Neural cell (in vitro differentiated cells): ENCODE data around the gene EDIL3. TPM values are rescaled to one million over a fixed set of nuclear protein-coding genes. Genes with fewer than 3 reads are reported as not detected.

Experiments used
- H2AFZ ChIP-seq: fragments of 200-600, 300-800 bp; sonication (generic), shearing (Covaris generic); 2 replicates; pipeline ENCODE4 v1.6.0; 2014; ENCODE audit warnings: low read depth, mild to moderate bottlenecking, antibody characterized with exemption, low read length, moderate library complexity
- H3F3A ChIP-seq: fragments of 200-600 bp; shearing (Covaris generic); 2 replicates; pipeline ENCODE4 v1.6.1; 2016; ENCODE audit warnings: mild to moderate bottlenecking, moderate library complexity, mixed read lengths, antibody characterized with exemption, low read length; ENCODE audit not compliant: insufficient read depth, poor library complexity, severe bottlenecking
- H3K27ac ChIP-seq: fragments of 200-600, 300-800 bp; sonication (generic), shearing (Covaris generic); 2 replicates; pipeline ENCODE4 v1.5.1; 2014; ENCODE audit warnings: mild to moderate bottlenecking, low read length, moderate library complexity
- H3K27me3 ChIP-seq: fragments of 300-800, 200-600 bp; sonication (generic), shearing (Covaris generic); 2 replicates; pipeline ENCODE4 v1.6.0; 2014; ENCODE audit warnings: mild to moderate bottlenecking, low read depth, low read length, moderate library complexity; ENCODE audit not compliant: insufficient read depth
- H3K36me3 ChIP-seq: fragments of 300-800, 200-600 bp; sonication (generic), shearing (Covaris generic); 2 replicates; pipeline ENCODE4 v1.5.1; 2014; ENCODE audit warnings: mild to moderate bottlenecking, antibody characterized with exemption, low read length, moderate library complexity; ENCODE audit not compliant: insufficient read depth
- H3K4me2 ChIP-seq: fragments of 300-800, 200-600 bp; sonication (generic), shearing (Covaris generic); 2 replicates; pipeline ENCODE4 v1.6.0; 2014; ENCODE audit warnings: mild to moderate bottlenecking, low read length
- H3K4me3 ChIP-seq: fragments of 300-800, 200-600 bp; sonication (generic), shearing (Covaris generic); 2 replicates; pipeline ENCODE4 v1.5.1; 2014; ENCODE audit warnings: mild to moderate bottlenecking, low read length, moderate library complexity
- H3K79me2 ChIP-seq: fragments of 200-600 bp; shearing (Covaris generic); replicated peaks from 2 replicates; pipeline ENCODE4 v1.6.0; 2014; ENCODE audit warnings: mild to moderate bottlenecking, low read length, moderate library complexity; ENCODE audit not compliant: insufficient read depth
- H3K9ac ChIP-seq: fragments of 300-800, 200-600 bp; sonication (generic), shearing (Covaris generic); 2 replicates; pipeline ENCODE4 v1.6.1; 2016; ENCODE audit warnings: mild to moderate bottlenecking, low read length, mixed read lengths
- H3K9me2 ChIP-seq: fragments of 200-600 bp; shearing (Covaris generic); 2 replicates; pipeline ENCODE4 v1.6.1; 2016; ENCODE audit warnings: mild to moderate bottlenecking, low read length, mixed read lengths; ENCODE audit not compliant: insufficient read depth
- H3K9me3 ChIP-seq: fragments of 200-600, 300-800 bp; sonication (generic), shearing (Covaris generic); 2 replicates; pipeline ENCODE4 v1.6.1; 2016; ENCODE audit warnings: mild to moderate bottlenecking, mixed run types, low read length, moderate library complexity, mixed read lengths
- H4K20me1 ChIP-seq: fragments of 200-600 bp; shearing (Covaris generic); 2 replicates; pipeline ENCODE4 v1.6.1; 2016; ENCODE audit warnings: mild to moderate bottlenecking, mixed run types; ENCODE audit not compliant: insufficient read depth
- CTCF ChIP-seq: fragments of 450-650 bp; IDR thresholded peaks from 2 replicates; pipeline ENCODE4 v1.5.1; 2014; ENCODE audit warnings: antibody characterized with exemption, mild to moderate bottlenecking, moderate library complexity; ENCODE audit not compliant: poor library complexity, severe bottlenecking
- EP300 ChIP-seq: fragments of 450-650 bp; conservative IDR thresholded peaks from 2 replicates; pipeline ENCODE4 v1.6.1; 2014; ENCODE audit warnings: antibody characterized with exemption, mild to moderate bottlenecking, moderate library complexity; ENCODE audit not compliant: poor library complexity, severe bottlenecking
- EZH2 ChIP-seq: fragments of 200-600, 300-800 bp; shearing (Covaris generic), sonication (generic); IDR thresholded peaks from 2 replicates; pipeline ENCODE4 v1.6.1; 2014; ENCODE audit warnings: antibody characterized with exemption, low read length, borderline replicate concordance, mild to moderate bottlenecking; ENCODE audit not compliant: insufficient read depth, poor library complexity, severe bottlenecking
- MXI1 ChIP-seq: fragments of 450-650 bp; conservative IDR thresholded peaks from 2 replicates; pipeline ENCODE4 v1.6.1; 2014; ENCODE audit warnings: antibody characterized with exemption, mild to moderate bottlenecking; ENCODE audit not compliant: poor library complexity, severe bottlenecking
- POLR2AphosphoS5 ChIP-seq: IDR thresholded peaks from 2 replicates; pipeline ENCODE4 v1.6.1; 2012
- RAD21 ChIP-seq: fragments of 450-650 bp; conservative IDR thresholded peaks from 2 replicates; pipeline ENCODE4 v1.6.1; 2014; ENCODE audit warnings: antibody characterized with exemption, mild to moderate bottlenecking, moderate library complexity
- SMC3 ChIP-seq: fragments of 450-650 bp; conservative IDR thresholded peaks from 2 replicates; pipeline ENCODE4 v1.6.1; 2014; ENCODE audit warnings: antibody characterized with exemption, mild to moderate bottlenecking, moderate library complexity; ENCODE audit not compliant: poor library complexity
- TAF1 ChIP-seq: IDR thresholded peaks from 2 replicates; pipeline ENCODE4 v1.6.1; 2012; ENCODE audit warnings: low read depth
- polyA plus RNA-seq: library from polyadenylated mRNA; depleted of rRNA; stranded (reverse); fragments of >200 nt; gene quantifications from 2 replicates; pipeline ENCODE4 v1.2.3, GENCODE V29; 2014
- TF ChIP-seq, protein P1 (sequence below): IDR thresholded peaks from 2 replicates; pipeline ENCODE4 v1.6.1; 2012; ENCODE audit warnings: borderline replicate concordance

EDIL3 gene
- polyA plus RNA-seq, 1 donor from 2014 or later = 6.1 TPM

GRCh38 chr5:84354101-84354500 lies 30.6 kb downstream of the EDIL3 start:
- H3K27ac ChIP-seq = no peak overlapping the region
- no peak overlapping the region for H2AFZ ChIP-seq
- no peaks in the 10 kb centered on the region for H3F3A ChIP-seq
- no peaks in the 10 kb centered on the region for H3K27me3 ChIP-seq
- no peaks in the 10 kb centered on the region for H3K9me2 ChIP-seq
- no peak overlapping the region for H3K4me2 ChIP-seq
- no peaks in the 10 kb centered on the region for H3K9me3 ChIP-seq
- no peaks in the 10 kb centered on the region for H4K20me1 ChIP-seq
- H3K9ac ChIP-seq = no peak overlapping the region
- no peak for TF ChIP-seq EP300
- TF ChIP-seq, protein P1, sequence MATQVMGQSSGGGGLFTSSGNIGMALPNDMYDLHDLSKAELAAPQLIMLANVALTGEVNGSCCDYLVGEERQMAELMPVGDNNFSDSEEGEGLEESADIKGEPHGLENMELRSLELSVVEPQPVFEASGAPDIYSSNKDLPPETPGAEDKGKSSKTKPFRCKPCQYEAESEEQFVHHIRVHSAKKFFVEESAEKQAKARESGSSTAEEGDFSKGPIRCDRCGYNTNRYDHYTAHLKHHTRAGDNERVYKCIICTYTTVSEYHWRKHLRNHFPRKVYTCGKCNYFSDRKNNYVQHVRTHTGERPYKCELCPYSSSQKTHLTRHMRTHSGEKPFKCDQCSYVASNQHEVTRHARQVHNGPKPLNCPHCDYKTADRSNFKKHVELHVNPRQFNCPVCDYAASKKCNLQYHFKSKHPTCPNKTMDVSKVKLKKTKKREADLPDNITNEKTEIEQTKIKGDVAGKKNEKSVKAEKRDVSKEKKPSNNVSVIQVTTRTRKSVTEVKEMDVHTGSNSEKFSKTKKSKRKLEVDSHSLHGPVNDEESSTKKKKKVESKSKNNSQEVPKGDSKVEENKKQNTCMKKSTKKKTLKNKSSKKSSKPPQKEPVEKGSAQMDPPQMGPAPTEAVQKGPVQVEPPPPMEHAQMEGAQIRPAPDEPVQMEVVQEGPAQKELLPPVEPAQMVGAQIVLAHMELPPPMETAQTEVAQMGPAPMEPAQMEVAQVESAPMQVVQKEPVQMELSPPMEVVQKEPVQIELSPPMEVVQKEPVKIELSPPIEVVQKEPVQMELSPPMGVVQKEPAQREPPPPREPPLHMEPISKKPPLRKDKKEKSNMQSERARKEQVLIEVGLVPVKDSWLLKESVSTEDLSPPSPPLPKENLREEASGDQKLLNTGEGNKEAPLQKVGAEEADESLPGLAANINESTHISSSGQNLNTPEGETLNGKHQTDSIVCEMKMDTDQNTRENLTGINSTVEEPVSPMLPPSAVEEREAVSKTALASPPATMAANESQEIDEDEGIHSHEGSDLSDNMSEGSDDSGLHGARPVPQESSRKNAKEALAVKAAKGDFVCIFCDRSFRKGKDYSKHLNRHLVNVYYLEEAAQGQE = no peak
- no peak for TF ChIP-seq SMC3
- no peak for TF ChIP-seq POLR2AphosphoS5
- no peak for TF ChIP-seq RAD21
- TF ChIP-seq MXI1 = no peak
- no peak for TF ChIP-seq EZH2
- no peak for TF ChIP-seq CTCF
- no peak for TF ChIP-seq TAF1
- no peak overlapping the region for H3K4me3 ChIP-seq
- no peaks in the 10 kb centered on the region for H3K79me2 ChIP-seq
- no peaks in the 10 kb centered on the region for H3K36me3 ChIP-seq

DNA sequence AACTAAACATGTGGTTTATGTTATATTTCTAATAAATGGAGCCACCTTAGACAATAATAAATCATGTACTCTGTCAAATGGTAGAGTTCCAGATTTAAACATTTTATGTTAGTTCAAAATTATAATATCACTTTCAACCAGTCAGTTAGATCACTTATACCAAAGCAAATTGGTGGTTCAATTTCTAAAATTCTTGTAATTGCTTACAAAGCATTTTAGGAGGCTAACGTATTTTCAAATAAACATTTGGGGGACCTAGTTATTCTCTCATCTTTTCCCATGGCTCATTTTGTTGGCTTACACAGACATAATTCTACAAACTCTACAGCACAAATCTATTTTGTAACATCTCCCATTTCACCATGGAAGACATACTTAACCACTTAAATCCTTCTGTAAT lies 39.9 kb downstream of the EDIL3 start:
- no peaks in the 10 kb centered on the region for H3K36me3 ChIP-seq
- H3K4me3 ChIP-seq = no peak overlapping the region
- no peaks in the 10 kb centered on the region for H3K79me2 ChIP-seq
- TF ChIP-seq EP300 (no peak), CTCF (no peak), EZH2 (no peak), TAF1 (no peak), SMC3 (no peak), RAD21 (no peak), MXI1 (no peak)
- no peak overlapping the region for H3K27ac ChIP-seq
- H3K9ac ChIP-seq = no peak overlapping the region
- H3K27me3 ChIP-seq = no peaks in the 10 kb centered on the region
- H3K4me2 ChIP-seq = no peak overlapping the region
- no peaks in the 10 kb centered on the region for H4K20me1 ChIP-seq
- no peaks in the 10 kb centered on the region for H3K9me3 ChIP-seq
- no peak overlapping the region for H2AFZ ChIP-seq
- H3F3A ChIP-seq = no peaks in the 10 kb centered on the region
- H3K9me2 ChIP-seq = no peaks in the 10 kb centered on the region
